Measurements from ENCODE around the gene ATP2C2.

Gene ATP2C2

DNA sequence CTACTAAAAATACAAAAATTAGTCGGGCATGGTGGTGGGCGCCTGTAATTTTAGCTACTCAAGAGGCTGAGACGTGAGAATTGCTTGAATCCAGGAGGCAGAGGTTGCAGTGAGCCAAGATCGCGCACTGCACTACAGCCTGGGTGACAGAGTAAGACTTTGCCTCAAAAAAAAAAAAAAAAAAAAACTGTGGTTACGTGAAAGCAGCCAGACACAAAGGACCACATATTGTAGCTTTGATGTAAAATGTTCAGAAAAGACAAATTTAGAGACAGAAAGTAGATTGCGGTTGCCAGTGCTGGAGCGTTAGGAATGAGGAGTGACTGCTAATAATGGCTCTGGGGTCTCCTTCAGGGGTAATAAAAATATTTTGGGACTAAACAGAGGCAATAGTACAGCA is 140.2 kb downstream of the ATP2C2 start:
- H3K36me3 ChIP-seq (ENCODE audit: control insufficient read depth in 2 of 2, insufficient read depth in 2 of 2, low read length in 2 of 2), result no peaks in the 10 kb centered on the region
- H3K9me3 ChIP-seq (ENCODE audit: control insufficient read depth in 2 of 2, low read length in 2 of 2), result no peaks in the 10 kb centered on the region
- H3K4me3 ChIP-seq (ENCODE audit: low read length in 2 of 2), result no peak overlapping the region
- H3K9ac ChIP-seq (ENCODE audit: low read length in 2 of 2), result no peak overlapping the region
- no peak overlapping the region for H3K27ac ChIP-seq (ENCODE audit: low read length)
- H3K4me1 ChIP-seq (ENCODE audit: control insufficient read depth, insufficient read depth, low read length), result peaks cover 25% of the 10 kb centered on the region
- no peaks in the 10 kb centered on the region for H3K27me3 ChIP-seq (ENCODE audit: control insufficient read depth in 1 of 2, insufficient read depth in 2 of 2, low read length in 2 of 2)

DNA sequence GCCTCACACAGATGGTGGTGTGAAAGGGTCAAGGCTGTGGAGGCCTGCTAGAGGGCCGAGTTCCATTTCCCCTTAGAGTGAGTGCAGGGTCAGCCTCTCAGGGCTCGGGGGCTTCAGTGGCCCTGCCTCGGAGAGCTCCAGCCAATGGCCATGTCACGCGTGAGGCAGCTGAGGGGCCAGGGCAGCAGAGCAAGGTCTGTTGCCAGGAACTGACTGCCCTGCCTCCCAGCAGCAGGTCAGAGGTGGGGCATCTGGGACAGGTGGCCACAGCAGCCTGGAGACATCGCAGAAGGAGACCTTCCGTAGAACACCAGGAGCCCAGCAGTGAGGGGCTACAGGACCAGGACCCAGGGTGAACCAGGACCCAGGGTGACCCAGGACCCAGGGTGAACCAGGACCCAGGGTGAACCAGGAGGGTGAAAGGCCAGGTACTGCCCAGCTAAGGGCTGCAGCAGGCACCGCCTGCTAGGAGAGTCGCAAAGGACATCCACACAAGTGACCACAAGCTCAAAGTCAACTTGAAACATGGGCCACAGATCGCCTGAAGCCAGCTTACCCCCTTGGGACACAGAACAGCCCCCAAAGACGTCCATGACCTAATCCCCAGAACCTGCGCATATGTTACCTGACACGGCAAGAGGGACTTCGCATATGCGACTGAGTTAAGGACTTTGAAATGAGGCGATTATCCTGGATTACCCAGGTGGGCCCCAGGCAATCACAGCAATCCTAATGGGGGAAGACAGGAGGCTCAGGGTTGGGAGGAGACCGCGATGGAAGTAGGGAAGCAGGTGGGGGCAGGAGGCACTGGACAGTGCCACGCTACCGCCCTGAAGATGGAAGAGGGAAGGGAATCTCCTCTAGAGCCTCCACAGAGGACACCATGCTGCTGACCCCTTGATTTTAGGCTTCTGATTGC is 141.0 kb downstream of the ATP2C2 start:
- Histone ChIP-seq H3K27me3 (ENCODE audit: control insufficient read depth in 1 of 2, insufficient read depth in 2 of 2, low read length in 2 of 2) (no peaks in the 10 kb centered on the region), H3K36me3 (ENCODE audit: control insufficient read depth in 2 of 2, insufficient read depth in 2 of 2, low read length in 2 of 2) (no peaks in the 10 kb centered on the region), H3K4me1 (ENCODE audit: control insufficient read depth, insufficient read depth, low read length) (peaks cover 19% of the 10 kb centered on the region), H3K9ac (ENCODE audit: low read length in 2 of 2) (no peak overlapping the region), H3K27ac (ENCODE audit: low read length) (no peak overlapping the region), H3K9me3 (ENCODE audit: control insufficient read depth in 2 of 2, low read length in 2 of 2) (no peaks in the 10 kb centered on the region), H3K4me3 (ENCODE audit: low read length in 2 of 2) (no peak overlapping the region)

DNA sequence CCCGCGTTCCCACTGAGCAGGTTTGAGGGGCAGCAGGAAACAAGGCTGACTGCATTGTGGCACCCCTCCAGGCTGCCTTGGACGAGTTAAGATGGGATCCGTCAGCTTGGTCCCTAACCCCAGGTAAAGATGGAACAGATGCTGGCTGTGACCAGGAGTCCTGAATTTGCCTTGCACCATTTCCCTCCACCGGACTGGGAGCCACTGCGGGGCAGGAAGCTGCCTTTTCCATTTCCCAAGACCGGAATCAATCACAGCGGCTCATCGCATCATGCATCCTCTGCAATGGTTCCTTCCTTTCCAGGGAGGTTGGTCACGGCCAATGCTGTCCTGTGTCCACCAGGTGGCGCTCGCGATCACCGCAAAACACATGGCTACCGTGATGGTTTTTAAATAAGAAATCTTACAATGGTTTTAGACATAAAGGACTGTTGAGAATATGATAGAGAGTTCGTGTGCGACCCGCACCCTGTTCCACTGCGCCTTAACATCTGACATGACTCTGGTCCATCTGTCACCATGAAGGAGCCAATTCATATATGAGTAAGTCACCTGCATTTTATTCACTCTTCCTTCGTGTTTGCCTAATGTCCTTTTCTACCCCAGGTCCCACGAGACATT is 143.0 kb downstream of the ATP2C2 start:
- Histone ChIP-seq H3K27ac (ENCODE audit: low read length) (no peak overlapping the region), H3K9ac (ENCODE audit: low read length in 2 of 2) (no peak overlapping the region), H3K4me1 (ENCODE audit: control insufficient read depth, insufficient read depth, low read length) (peaks cover 4% of the 10 kb centered on the region), H3K9me3 (ENCODE audit: control insufficient read depth in 2 of 2, low read length in 2 of 2) (no peaks in the 10 kb centered on the region), H3K27me3 (ENCODE audit: control insufficient read depth in 1 of 2, insufficient read depth in 2 of 2, low read length in 2 of 2) (no peaks in the 10 kb centered on the region), H3K4me3 (ENCODE audit: low read length in 2 of 2) (peak overlapping the region in 1 of 2 donors; percentile 60), H3K36me3 (ENCODE audit: control insufficient read depth in 2 of 2, insufficient read depth in 2 of 2, low read length in 2 of 2) (no peaks in the 10 kb centered on the region)

DNA sequence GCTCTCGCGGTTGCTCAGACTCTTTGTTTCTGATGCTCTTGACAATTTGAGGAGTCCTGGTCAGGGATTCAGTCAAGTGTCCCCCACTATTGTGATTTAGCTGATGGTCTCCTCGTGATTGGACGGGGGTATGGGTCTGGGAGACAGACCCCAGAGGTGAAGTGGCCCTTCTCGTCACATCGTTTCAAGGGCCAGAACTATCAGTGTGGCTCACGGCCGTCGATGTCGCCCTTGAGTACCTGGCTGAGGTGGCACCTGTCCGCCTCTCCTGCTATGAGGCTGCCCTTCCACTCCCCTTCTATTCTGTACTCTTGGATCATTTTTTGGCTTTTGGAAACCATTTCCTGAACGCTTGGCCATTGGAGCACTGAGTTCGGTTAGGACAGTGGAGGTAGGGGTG is 143.5 kb downstream of the ATP2C2 start:
- no peak overlapping the region for H3K4me3 ChIP-seq (ENCODE audit: low read length in 2 of 2)
- no peak overlapping the region for H3K9ac ChIP-seq (ENCODE audit: low read length in 2 of 2)
- H3K4me1 ChIP-seq (ENCODE audit: control insufficient read depth, insufficient read depth, low read length), result peaks cover 4% of the 10 kb centered on the region
- H3K27ac ChIP-seq (ENCODE audit: low read length), result no peak overlapping the region
- H3K27me3 ChIP-seq (ENCODE audit: control insufficient read depth in 1 of 2, insufficient read depth in 2 of 2, low read length in 2 of 2), result no peaks in the 10 kb centered on the region
- H3K36me3 ChIP-seq (ENCODE audit: control insufficient read depth in 2 of 2, insufficient read depth in 2 of 2, low read length in 2 of 2), result no peaks in the 10 kb centered on the region
- no peaks in the 10 kb centered on the region for H3K9me3 ChIP-seq (ENCODE audit: control insufficient read depth in 2 of 2, low read length in 2 of 2)

DNA sequence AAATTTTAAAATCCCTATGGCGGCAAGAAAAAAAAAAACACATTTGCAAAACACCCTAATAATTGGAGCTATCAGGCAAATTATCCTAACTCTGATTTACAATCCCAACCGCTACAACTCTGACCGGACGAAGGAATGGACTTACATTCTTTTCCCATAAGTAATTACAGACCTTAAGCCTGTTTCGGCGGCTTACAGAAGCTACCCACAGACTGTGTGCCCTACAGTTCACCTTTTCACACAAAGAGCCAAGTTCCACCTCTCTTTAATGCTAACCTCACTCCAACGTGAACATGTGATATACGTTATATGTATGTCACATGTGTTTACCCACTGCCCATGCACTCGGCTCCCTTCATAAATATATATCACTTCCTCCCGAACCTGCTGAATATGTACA is 144.8 kb downstream of the ATP2C2 start:
- Histone ChIP-seq H3K36me3 (ENCODE audit: control insufficient read depth in 2 of 2, insufficient read depth in 2 of 2, low read length in 2 of 2) (no peaks in the 10 kb centered on the region), H3K27ac (ENCODE audit: low read length) (no peak overlapping the region), H3K27me3 (ENCODE audit: control insufficient read depth in 1 of 2, insufficient read depth in 2 of 2, low read length in 2 of 2) (no peaks in the 10 kb centered on the region), H3K9me3 (ENCODE audit: control insufficient read depth in 2 of 2, low read length in 2 of 2) (no peaks in the 10 kb centered on the region), H3K4me1 (ENCODE audit: control insufficient read depth, insufficient read depth, low read length) (peaks cover 4% of the 10 kb centered on the region), H3K4me3 (ENCODE audit: low read length in 2 of 2) (no peak overlapping the region), H3K9ac (ENCODE audit: low read length in 2 of 2) (no peak overlapping the region)

DNA sequence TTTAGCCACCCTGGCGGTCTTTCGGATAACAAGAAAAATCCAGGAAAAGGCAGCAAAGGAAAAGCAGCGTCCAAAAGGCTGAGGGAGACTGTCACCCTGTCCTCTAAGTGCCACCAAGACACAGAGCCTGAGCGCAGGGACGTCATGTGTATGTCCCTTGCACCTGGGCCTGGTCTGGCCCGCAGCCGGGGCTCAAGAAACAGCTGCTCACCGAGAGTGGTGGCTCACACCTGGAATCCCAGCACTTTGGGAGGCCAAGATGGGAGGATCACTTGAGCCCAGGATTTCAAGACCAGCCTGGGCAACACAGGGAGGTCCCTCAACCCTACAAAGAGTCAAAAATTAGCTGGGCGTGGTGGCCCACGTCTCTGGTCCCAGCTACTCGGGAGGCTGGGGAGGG is 145.3 kb downstream of the ATP2C2 start:
- Histone ChIP-seq H3K9ac (ENCODE audit: low read length in 2 of 2) (no peak overlapping the region), H3K4me1 (ENCODE audit: control insufficient read depth, insufficient read depth, low read length) (peaks cover 4% of the 10 kb centered on the region), H3K27ac (ENCODE audit: low read length) (no peak overlapping the region), H3K9me3 (ENCODE audit: control insufficient read depth in 2 of 2, low read length in 2 of 2) (no peaks in the 10 kb centered on the region), H3K36me3 (ENCODE audit: control insufficient read depth in 2 of 2, insufficient read depth in 2 of 2, low read length in 2 of 2) (no peaks in the 10 kb centered on the region), H3K27me3 (ENCODE audit: control insufficient read depth in 1 of 2, insufficient read depth in 2 of 2, low read length in 2 of 2) (no peaks in the 10 kb centered on the region), H3K4me3 (ENCODE audit: low read length in 2 of 2) (no peak overlapping the region)
